ENCODE data around the gene DCAF17. TPM values are rescaled to one million over a fixed set of nuclear protein-coding genes. Genes with fewer than 3 reads are reported as not detected.

The DCAF17 gene
- polyA plus RNA-seq (2013, experiment 1 of 2; ENCODE audit: insufficient read length): 7.9 TPM
- polyA plus RNA-seq (2013, experiment 2 of 2; ENCODE audit: insufficient read length): 8.3 TPM

GRCh38 chr2:171434013-171434989 lies at the start of gene DCAF17:
TSS of gene DCAF17 (plus strand) at chr2:171434226. CDS start at chr2:171434578, 352 bp downstream.
- peak; percentile 96 for DNase-seq

GRCh38 chr2:171386627-171387026 lies 47.4 kb upstream of the DCAF17 start:
- DNase-seq: no peak

- no peak for DNase-seq
Measured at GRCh38 chr2:171387052-171387451, 47.0 kb upstream of the DCAF17 start.

GRCh38 chr2:171389325-171389724 lies 44.7 kb upstream of the DCAF17 start:
- DNase-seq: no peak

- no peak for DNase-seq
Measured at GRCh38 chr2:171389780-171390179, 44.2 kb upstream of the DCAF17 start.

- DNase-seq: peak; percentile 87
Measured at GRCh38 chr2:171390941-171391516, 43.0 kb upstream of the DCAF17 start.

GRCh38 chr2:171391532-171391931 lies 42.5 kb upstream of the DCAF17 start:
- DNase-seq: no peak

GRCh38 chr2:171393487-171393886 lies 40.5 kb upstream of the DCAF17 start:
- no peak for DNase-seq

- DNase-seq: no peak
Measured at GRCh38 chr2:171394164-171394740, 39.8 kb upstream of the DCAF17 start.

- no peak for DNase-seq
Measured at GRCh38 chr2:171399292-171399691, 34.7 kb upstream of the DCAF17 start.

- DNase-seq: no peak
Measured at GRCh38 chr2:171400395-171400794, 33.6 kb upstream of the DCAF17 start.

- DNase-seq: no peak
Measured at GRCh38 chr2:171401947-171402346, 32.1 kb upstream of the DCAF17 start.

GRCh38 chr2:171402906-171403580 lies 31.0 kb upstream of the DCAF17 start:
- peak; percentile 84 for DNase-seq

- peak; percentile 93 for DNase-seq
Measured at GRCh38 chr2:171404261-171404660, 29.8 kb upstream of the DCAF17 start.

GRCh38 chr2:171404719-171405118 lies 29.3 kb upstream of the DCAF17 start:
- DNase-seq: no peak

- DNase-seq: no peak
Measured at GRCh38 chr2:171405546-171405945, 28.5 kb upstream of the DCAF17 start.

- no peak for DNase-seq
Measured at GRCh38 chr2:171406044-171406443, 28.0 kb upstream of the DCAF17 start.

GRCh38 chr2:171407030-171407675 lies 26.9 kb upstream of the DCAF17 start:
- no peak for DNase-seq

GRCh38 chr2:171407676-171408044 lies 26.4 kb upstream of the DCAF17 start:
- no peak for DNase-seq

GRCh38 chr2:171409436-171409971 lies 24.5 kb upstream of the DCAF17 start:
- DNase-seq: peak; percentile 6

- peak; percentile 40 for DNase-seq
Measured at GRCh38 chr2:171410101-171410500, 23.9 kb upstream of the DCAF17 start.

GRCh38 chr2:171410624-171411023 lies 23.4 kb upstream of the DCAF17 start:
- DNase-seq: no peak
